ENCODE measurements around the gene TRIM15. TPM values are rescaled to one million over a fixed set of nuclear protein-coding genes. Genes with fewer than 3 reads are reported as not detected.

TRIM15 gene
- total and polyA plus RNA-seq, 2 of the 4 experiments (the other 2 are of a cell fraction) = not detected

DNA sequence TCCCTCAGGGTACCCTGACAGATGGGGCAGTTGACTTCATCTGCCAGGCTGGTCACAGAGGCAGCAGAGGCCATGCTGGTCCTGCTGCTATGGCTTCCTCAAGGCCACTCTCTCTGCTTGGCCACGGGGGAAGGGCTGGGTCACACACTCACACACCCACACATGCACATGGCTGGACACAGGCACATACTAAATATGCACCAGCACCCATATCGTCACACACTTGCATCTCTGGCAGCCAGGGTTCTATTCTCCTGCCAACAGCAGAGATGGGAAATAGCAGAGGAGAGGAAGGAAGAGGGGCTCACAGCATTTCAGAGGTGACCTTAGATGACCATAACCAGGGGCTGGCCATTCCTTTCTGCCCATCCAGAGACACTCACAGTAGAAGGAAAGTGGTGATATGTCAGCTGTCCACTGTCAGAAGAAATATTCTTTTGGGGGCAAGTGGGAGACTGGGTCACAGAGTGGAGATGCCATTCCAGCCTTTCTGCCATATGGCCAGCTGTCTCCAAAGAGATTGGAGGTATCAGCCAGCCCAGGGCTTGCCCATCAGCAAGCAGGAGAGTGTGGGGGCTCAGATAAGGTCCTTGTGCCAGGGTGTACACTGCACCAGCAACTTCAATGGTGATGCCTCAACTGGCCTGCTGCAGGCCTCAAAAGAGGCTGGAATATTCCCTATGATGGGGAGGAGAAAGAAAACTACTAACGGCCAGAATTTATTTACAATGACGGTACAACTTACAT is 2.4 kb upstream of the TRIM15 start, which contains the start of gene TRIM10:
TSS of gene TRIM10 (minus strand) at position 427 of the 747 bp plus-strand sequence. CDS start at position 74, 353 bp downstream.
- ChIA-PET CTCF (no interaction called here), POLR2A (ENCODE audit: unreplicated experiment) (no interaction called here)
- WGBS, 2 experiments (ENCODE audit: extremely low coverage in 2 of 2, insufficient read length in 1 of 2) = 0% methylated on average over 1 of the region's 4 CpGs; no CpG with 5 or more reads in 1 of the 2 experiments
- Histone ChIP-seq H3K4me1 (ENCODE audit: control insufficient read depth, insufficient read depth, low read length) (no peaks in the 10 kb centered on the region), H2BK15ac (ENCODE audit: low read depth, low read length) (no peak within 1 kb of the TSS), H3K9me3 (ENCODE audit: control insufficient read depth, insufficient read depth, low read length) (no peaks in the 10 kb centered on the region), H3K9me1 (ENCODE audit: insufficient read depth, low read length) (no peaks in the 10 kb centered on the region), H3K4ac (ENCODE audit: low read depth, low read length) (no peak within 1 kb of the TSS), H4K5ac (ENCODE audit: low read depth, low read length) (no peak within 1 kb of the TSS), H3K4me3 (ENCODE audit: insufficient read depth, low read depth, low read length) (no peak within 1 kb of the TSS), H3K56ac (ENCODE audit: extremely low read depth, insufficient read depth, low read length) (no peak within 1 kb of the TSS), H3K9ac (ENCODE audit: low read depth, low read length) (no peak within 1 kb of the TSS), H3K14ac (replicated peaks; ENCODE audit: low read depth, low read length) (no peak within 1 kb of the TSS), H3K4me2 (ENCODE audit: low read depth, low read length) (no peak within 1 kb of the TSS), H3K36me3 (ENCODE audit: control insufficient read depth, insufficient read depth, low read length) (no peaks in the 10 kb centered on the region), H3K27me3 (ENCODE audit: control insufficient read depth, insufficient read depth, low read length) (peaks cover 27% of the 10 kb centered on the region; the same call in 1 of the 2 replicates), H2AFZ (replicated peaks; ENCODE audit: low read length, poor library complexity) (no peak within 1 kb of the TSS), H2AK5ac (ENCODE audit: low read depth, low read length) (no peak within 1 kb of the TSS), H2BK120ac (ENCODE audit: low read depth, low read length) (no peak within 1 kb of the TSS), H4K8ac (ENCODE audit: low read depth in 2 of 2, low read length in 2 of 2) (no peak within 1 kb of the TSS), H3K23ac (ENCODE audit: low read depth, low read length) (no peak within 1 kb of the TSS), H3K18ac (ENCODE audit: low read depth, low read length) (no peak within 1 kb of the TSS), H4K20me1 (ENCODE audit: insufficient read depth, low read length) (no peaks in the 10 kb centered on the region), H4K91ac (ENCODE audit: insufficient read depth, low read depth, low read length) (no peak within 1 kb of the TSS), H2AK9ac (replicated peaks; ENCODE audit: low read depth, low read length, poor library complexity) (no peak within 1 kb of the TSS), H3K79me1 (ENCODE audit: low read depth in 1 of 2, low read length in 2 of 2) (no peaks in the 10 kb centered on the region), H3K27ac (ENCODE audit: insufficient read depth, low read length) (no peak within 1 kb of the TSS), H2BK5ac (ENCODE audit: low read depth, low read length, poor library complexity, severe bottlenecking) (no peak within 1 kb of the TSS), H2BK20ac (ENCODE audit: low read depth, low read length) (no peak within 1 kb of the TSS)
- TF ChIP-seq RFX5 (IDR thresholded peaks at IDR 0.05; ENCODE audit: low read depth, low read length) = no peak
- TF ChIP-seq, protein P1, sequence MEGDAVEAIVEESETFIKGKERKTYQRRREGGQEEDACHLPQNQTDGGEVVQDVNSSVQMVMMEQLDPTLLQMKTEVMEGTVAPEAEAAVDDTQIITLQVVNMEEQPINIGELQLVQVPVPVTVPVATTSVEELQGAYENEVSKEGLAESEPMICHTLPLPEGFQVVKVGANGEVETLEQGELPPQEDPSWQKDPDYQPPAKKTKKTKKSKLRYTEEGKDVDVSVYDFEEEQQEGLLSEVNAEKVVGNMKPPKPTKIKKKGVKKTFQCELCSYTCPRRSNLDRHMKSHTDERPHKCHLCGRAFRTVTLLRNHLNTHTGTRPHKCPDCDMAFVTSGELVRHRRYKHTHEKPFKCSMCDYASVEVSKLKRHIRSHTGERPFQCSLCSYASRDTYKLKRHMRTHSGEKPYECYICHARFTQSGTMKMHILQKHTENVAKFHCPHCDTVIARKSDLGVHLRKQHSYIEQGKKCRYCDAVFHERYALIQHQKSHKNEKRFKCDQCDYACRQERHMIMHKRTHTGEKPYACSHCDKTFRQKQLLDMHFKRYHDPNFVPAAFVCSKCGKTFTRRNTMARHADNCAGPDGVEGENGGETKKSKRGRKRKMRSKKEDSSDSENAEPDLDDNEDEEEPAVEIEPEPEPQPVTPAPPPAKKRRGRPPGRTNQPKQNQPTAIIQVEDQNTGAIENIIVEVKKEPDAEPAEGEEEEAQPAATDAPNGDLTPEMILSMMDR (conservative IDR thresholded peaks at IDR 0.05; ENCODE audit: low read depth, low read length) = no peak
- no peak for TF ChIP-seq NFE2L2 (IDR thresholded peaks at IDR 0.05; ENCODE audit: low read depth, low read length)
- TF ChIP-seq MXI1 (IDR thresholded peaks at IDR 0.05; ENCODE audit: borderline replicate concordance, low read depth, low read length) = no peak
- no peak for TF ChIP-seq SMC3 (IDR thresholded peaks at IDR 0.05; ENCODE audit: low read depth, low read length)
- no peak for TF ChIP-seq CEBPB (IDR thresholded peaks at IDR 0.05; ENCODE audit: low read depth, low read length)
- no peak for TF ChIP-seq MAZ (IDR thresholded peaks at IDR 0.05; ENCODE audit: borderline replicate concordance, low read depth, low read length)
- no peak for TF ChIP-seq RCOR1 (IDR thresholded peaks at IDR 0.05; ENCODE audit: insufficient replicate concordance, low read length)
- TF ChIP-seq BHLHE40 (IDR thresholded peaks at IDR 0.05; ENCODE audit: low read depth, low read length) = no peak
- no peak for TF ChIP-seq MAFK (IDR thresholded peaks at IDR 0.05; ENCODE audit: low read depth, low read length)
- no peak for TF ChIP-seq RAD21 (IDR thresholded peaks at IDR 0.05; ENCODE audit: low read length)
- TF ChIP-seq, protein P2, sequence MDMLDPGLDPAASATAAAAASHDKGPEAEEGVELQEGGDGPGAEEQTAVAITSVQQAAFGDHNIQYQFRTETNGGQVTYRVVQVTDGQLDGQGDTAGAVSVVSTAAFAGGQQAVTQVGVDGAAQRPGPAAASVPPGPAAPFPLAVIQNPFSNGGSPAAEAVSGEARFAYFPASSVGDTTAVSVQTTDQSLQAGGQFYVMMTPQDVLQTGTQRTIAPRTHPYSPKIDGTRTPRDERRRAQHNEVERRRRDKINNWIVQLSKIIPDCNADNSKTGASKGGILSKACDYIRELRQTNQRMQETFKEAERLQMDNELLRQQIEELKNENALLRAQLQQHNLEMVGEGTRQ (IDR thresholded peaks at IDR 0.05; ENCODE audit: low read depth, low read length) = no peak
- TF ChIP-seq FOS (IDR thresholded peaks at IDR 0.05; ENCODE audit: low read depth, low read length) = no peak
- no peak for TF ChIP-seq POLR2A (IDR thresholded peaks at IDR 0.05; ENCODE audit: low read depth, low read length)
- no peak for TF ChIP-seq CHD1 (IDR thresholded peaks at IDR 0.05; ENCODE audit: low read depth, low read length)
- TF ChIP-seq, protein P3, sequence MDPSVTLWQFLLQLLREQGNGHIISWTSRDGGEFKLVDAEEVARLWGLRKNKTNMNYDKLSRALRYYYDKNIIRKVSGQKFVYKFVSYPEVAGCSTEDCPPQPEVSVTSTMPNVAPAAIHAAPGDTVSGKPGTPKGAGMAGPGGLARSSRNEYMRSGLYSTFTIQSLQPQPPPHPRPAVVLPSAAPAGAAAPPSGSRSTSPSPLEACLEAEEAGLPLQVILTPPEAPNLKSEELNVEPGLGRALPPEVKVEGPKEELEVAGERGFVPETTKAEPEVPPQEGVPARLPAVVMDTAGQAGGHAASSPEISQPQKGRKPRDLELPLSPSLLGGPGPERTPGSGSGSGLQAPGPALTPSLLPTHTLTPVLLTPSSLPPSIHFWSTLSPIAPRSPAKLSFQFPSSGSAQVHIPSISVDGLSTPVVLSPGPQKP (IDR thresholded peaks at IDR 0.05; ENCODE audit: borderline replicate concordance, low read depth, low read length) = no peak
- dilution Hi-C loops (cut with HindIII; ENCODE audit: low sequenced_read_pairs, unreplicated experiment) (no loop called here), in situ Hi-C loops (cut with MboI; ENCODE audit: low sequenced_read_pairs) (no loop called here), intact Hi-C loops (cut with micrococcal nuclease) (no loop called here)
- no peak for ATAC-seq (ENCODE audit: low read depth)
- DNase-seq = no peak
- no TSS peak for BruUV-seq (replicated peaks)
